Activated T-cell treated with anti-CD3 and anti-CD28 coated beads, Interleukin-2, amount 50 U/mL, for 72 hours (primary cell): Measurements from ENCODE around the gene FOXP1. TPM values are rescaled to one million over a fixed set of nuclear protein-coding genes. Genes with fewer than 3 reads are reported as not detected.
"Not testable (repeated sequence)": the region's sequence is repeated elsewhere in the genome, so short reads cannot be mapped to it uniquely, and the experiment has no call there.

Experiments
- ATAC-seq, 2 donors: fragments of 150-1000 bp; cut with Tn5 transposase; replicated peaks in 1 of 2; 2 replicates each; pipeline ENCODE4 v1.10.0; 2021; ENCODE audit warnings: moderate library complexity in 2 of 2, mild to moderate bottlenecking in 1 of 2
- DNase-seq, 2 donors: peaks; one replicate each; pipeline ENCODE4 v3.0.0; 2021 to 2022; ENCODE audit warnings: mixed read lengths in 1 of 2
- H3K27ac Mint-ChIP-seq: one replicate; pipeline ENCODE4 v1.8.0; 2022; ENCODE audit warnings: mild to moderate bottlenecking, moderate library complexity, mixed read lengths
- H3K27me3 Mint-ChIP-seq: one replicate; pipeline ENCODE4 v1.8.0; 2022; ENCODE audit warnings: low read depth, mixed read lengths
- H3K36me3 Mint-ChIP-seq, 2 donors: one replicate each; pipeline ENCODE4 v1.8.0; 2022; ENCODE audit warnings: mixed read lengths in 2 of 2, mild to moderate bottlenecking in 1 of 2; ENCODE audit not compliant: insufficient read depth in 2 of 2
- H3K4me1 Mint-ChIP-seq: one replicate; pipeline ENCODE4 v1.8.0; 2022; ENCODE audit warnings: low read depth, mixed read lengths
- H3K4me3 Mint-ChIP-seq, 2 donors: one replicate each; pipeline ENCODE4 v1.8.0; 2022; ENCODE audit warnings: mild to moderate bottlenecking in 2 of 2, mixed read lengths in 2 of 2, moderate library complexity in 2 of 2
- H3K9me3 Mint-ChIP-seq, 2 donors: one replicate each; pipeline ENCODE4 v1.8.0; 2022; ENCODE audit warnings: mixed read lengths in 2 of 2
- total RNA-seq, 2 donors: library from RNA; stranded (reverse); gene quantifications; one replicate each; pipeline ENCODE4 v1.2.3, GENCODE V29; 2022

The FOXP1 gene
- total RNA-seq, 2 donors from 2014 or later: 124 to 156 TPM

DNA sequence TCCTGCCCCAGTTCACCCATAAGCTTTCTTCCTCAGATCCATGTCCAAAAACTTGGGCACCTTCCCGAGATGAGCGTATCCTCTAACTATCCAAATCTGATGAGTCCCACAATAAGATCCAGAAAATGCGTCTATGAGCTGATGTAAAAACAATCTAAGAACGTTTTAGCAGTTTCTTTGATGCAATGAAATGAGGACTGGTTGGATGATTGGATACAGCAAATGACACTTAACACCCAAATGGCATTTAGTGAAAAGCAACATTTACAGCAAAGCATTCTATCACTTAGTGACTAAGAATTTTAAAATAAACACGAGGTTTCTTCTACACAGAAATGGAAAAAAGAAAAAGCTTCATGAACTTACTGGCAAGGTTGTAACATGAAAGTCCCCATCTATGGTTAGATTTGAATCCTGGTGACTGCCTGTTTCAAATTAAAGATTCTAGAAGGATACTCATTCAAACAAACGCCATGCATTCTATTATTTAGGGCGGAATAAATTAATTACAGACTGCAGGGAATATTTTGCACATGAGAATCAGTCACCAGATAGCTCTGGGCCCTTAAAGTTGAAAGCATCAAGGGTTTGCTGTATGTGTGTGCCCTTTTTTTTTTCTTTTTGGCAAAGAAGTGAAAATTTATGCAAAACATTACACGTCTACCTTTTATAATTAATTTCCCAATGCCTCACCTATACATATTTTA is 598.6 kb downstream of the FOXP1 start:
- peaks cover 32 to 65% of the 10 kb centered on the region in 2 donors for H3K36me3 Mint-ChIP-seq
- peak overlapping the region; percentile 93 for H3K27ac Mint-ChIP-seq
- no peaks in the 10 kb centered on the region for H3K27me3 Mint-ChIP-seq
- peak overlapping the region in 1 of 2 donors; percentile 27 for H3K4me3 Mint-ChIP-seq
- DNase-seq: no peak
- peaks cover 68% of the 10 kb centered on the region for H3K4me1 Mint-ChIP-seq
- no peaks in the 10 kb centered on the region for H3K9me3 Mint-ChIP-seq
- peak in 1 of 2 donors; percentile 9 for ATAC-seq

GRCh38 chr3:70982700-70983140 is 600.8 kb downstream of the FOXP1 start:
- DNase-seq (peak; percentile 64 to 74), ATAC-seq (peak; percentile 86 to 87)
- Mint-ChIP-seq H3K27ac (peak overlapping the region; percentile 100), H3K27me3 (no peaks in the 10 kb centered on the region), H3K36me3 (peaks cover 36 to 73% of the 10 kb centered on the region in 2 donors), H3K9me3 (no peaks in the 10 kb centered on the region), H3K4me3 (peak overlapping the region; percentile 43 to 63), H3K4me1 (peaks cover 69% of the 10 kb centered on the region)

DNA sequence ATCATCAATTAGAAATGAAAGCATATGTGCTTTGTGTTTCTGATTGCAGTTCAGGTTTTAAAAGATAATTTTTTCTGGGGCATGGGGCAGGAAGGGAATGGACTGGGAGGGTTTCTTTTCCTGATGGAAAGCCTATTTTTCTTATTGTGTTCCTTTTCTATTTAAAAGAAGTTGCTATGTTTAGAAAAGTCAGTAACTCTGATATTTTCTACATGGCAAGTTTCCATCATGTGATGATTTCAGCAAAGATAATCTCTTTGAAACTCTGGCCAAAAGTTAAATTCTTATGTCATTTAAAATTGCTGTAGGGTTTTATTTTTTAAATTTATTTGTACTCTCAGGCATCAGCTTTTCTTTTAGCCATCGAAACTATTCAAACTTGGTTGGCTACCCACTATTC is 601.2 kb downstream of the FOXP1 start:
- DNase-seq (no peak), ATAC-seq (no peak)
- H3K27me3 Mint-ChIP-seq: no peaks in the 10 kb centered on the region
- H3K4me3 Mint-ChIP-seq: peak overlapping the region in 1 of 2 donors; percentile 63
- peaks cover 34 to 72% of the 10 kb centered on the region in 2 donors for H3K36me3 Mint-ChIP-seq
- H3K9me3 Mint-ChIP-seq: no peaks in the 10 kb centered on the region
- H3K27ac Mint-ChIP-seq: peak overlapping the region; percentile 100
- H3K4me1 Mint-ChIP-seq: peaks cover 69% of the 10 kb centered on the region

DNA sequence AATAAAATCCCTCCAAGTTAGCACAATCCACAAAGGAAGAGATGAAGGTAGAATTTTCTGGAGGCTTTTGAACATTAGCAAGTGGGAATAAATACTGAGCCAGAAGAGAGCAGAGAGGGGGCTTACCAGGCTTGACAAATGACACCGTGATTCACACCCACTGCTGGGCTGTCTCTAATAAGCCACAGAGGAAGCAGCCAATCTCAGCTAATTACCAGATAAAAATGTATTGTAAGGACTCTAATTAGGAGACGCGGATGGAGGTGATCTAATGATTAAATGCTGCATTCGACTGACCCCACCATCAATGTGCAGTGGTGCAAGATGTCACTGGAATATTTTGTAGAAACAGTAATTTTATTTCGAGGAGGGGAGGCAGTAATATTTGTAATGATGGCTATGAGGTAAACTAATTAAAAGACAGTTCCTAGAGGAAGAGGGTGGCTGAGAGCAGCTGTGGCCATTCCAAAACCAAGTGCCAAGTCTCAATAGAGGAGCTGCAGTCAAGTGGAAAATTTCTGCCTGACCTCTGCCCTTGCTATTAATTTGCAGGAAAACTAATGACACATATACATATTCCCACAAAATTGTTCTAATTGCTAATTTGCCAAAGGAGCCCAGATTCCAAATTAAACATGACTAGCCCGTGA is 602.2 kb downstream of the FOXP1 start:
- Mint-ChIP-seq H3K9me3 (no peaks in the 10 kb centered on the region), H3K27ac (peak overlapping the region; percentile 100), H3K27me3 (no peaks in the 10 kb centered on the region), H3K36me3 (peaks cover 37 to 71% of the 10 kb centered on the region in 2 donors), H3K4me1 (peaks cover 67% of the 10 kb centered on the region), H3K4me3 (peak overlapping the region; percentile 12 to 83)
- ATAC-seq (no peak), DNase-seq (no peak)

- peaks cover 61% of the 10 kb centered on the region for H3K4me1 Mint-ChIP-seq
- H3K36me3 Mint-ChIP-seq: peaks cover 36 to 68% of the 10 kb centered on the region in 2 donors
- H3K27me3 Mint-ChIP-seq: no peaks in the 10 kb centered on the region
- peak in 1 of 2 donors; percentile 25 for DNase-seq
- H3K4me3 Mint-ChIP-seq: peak overlapping the region; percentile 12 to 83
- peak overlapping the region; percentile 100 for H3K27ac Mint-ChIP-seq
- no peaks in the 10 kb centered on the region for H3K9me3 Mint-ChIP-seq
- ATAC-seq: peak; percentile 43 to 63
Measured at GRCh38 chr3:70980646-70981170, 602.8 kb downstream of the FOXP1 start.

DNA sequence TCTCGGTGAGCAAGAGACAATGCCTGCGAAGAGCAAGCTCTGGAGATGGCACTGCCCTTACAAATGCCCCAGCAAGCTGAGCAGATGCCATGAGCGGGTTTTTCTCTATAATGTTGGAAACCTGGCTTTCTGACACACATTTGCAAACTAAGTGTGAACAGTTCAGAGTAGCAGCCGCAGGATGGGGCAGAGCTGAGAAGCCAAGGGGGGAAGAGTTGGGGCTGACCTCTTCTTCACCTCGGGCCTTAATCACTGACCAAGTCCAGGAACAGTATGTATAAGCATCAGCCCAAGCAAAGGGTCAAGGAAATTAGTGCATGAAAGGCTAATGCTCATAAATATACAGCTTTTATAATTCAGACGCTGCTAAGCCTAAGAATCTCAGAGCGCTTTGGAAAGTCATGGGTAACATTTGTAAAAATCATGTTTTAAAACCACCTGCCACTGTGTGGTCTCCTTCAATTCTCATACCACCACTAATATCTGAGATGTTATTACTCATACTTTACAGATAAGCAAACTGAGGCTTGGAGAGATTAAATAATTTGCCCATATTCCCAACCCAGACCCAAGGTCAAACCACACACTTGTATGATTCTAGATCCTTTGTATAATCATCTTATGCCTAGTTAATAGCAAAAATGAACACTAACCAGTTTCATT is 603.4 kb downstream of the FOXP1 start:
- Mint-ChIP-seq H3K36me3 (peaks cover 35 to 71% of the 10 kb centered on the region in 2 donors), H3K4me1 (peaks cover 64% of the 10 kb centered on the region), H3K4me3 (peak overlapping the region in 1 of 2 donors; percentile 83), H3K27me3 (no peaks in the 10 kb centered on the region), H3K9me3 (no peaks in the 10 kb centered on the region), H3K27ac (peak overlapping the region; percentile 100)
- ATAC-seq: no peak
- DNase-seq: no peak

- no peaks in the 10 kb centered on the region for H3K27me3 Mint-ChIP-seq
- ATAC-seq: no peak
- H3K9me3 Mint-ChIP-seq: no peaks in the 10 kb centered on the region
- DNase-seq: no peak
- peaks cover 30 to 73% of the 10 kb centered on the region in 2 donors for H3K36me3 Mint-ChIP-seq
- no peak overlapping the region for H3K4me3 Mint-ChIP-seq
- peaks cover 61% of the 10 kb centered on the region for H3K4me1 Mint-ChIP-seq
- H3K27ac Mint-ChIP-seq: peak overlapping the region; percentile 42
Measured at GRCh38 chr3:70977712-70978111, 605.8 kb downstream of the FOXP1 start.

- H3K9me3 Mint-ChIP-seq, H3K4me3 Mint-ChIP-seq, DNase-seq, H3K27ac Mint-ChIP-seq, H3K27me3 Mint-ChIP-seq, ATAC-seq: not testable (repeated sequence)
- Mint-ChIP-seq H3K36me3 (peaks cover 33 to 62% of the 10 kb centered on the region in 2 donors), H3K4me1 (peaks cover 57% of the 10 kb centered on the region)
Measured at GRCh38 chr3:70975981-70976380, 607.5 kb downstream of the FOXP1 start.

GRCh38 chr3:70974747-70975146 is 608.8 kb downstream of the FOXP1 start:
- Mint-ChIP-seq H3K27ac (peak overlapping the region; percentile 95), H3K4me1 (peaks cover 49% of the 10 kb centered on the region), H3K27me3 (no peaks in the 10 kb centered on the region), H3K9me3 (no peaks in the 10 kb centered on the region), H3K4me3 (peak overlapping the region in 1 of 2 donors; percentile 58), H3K36me3 (peaks cover 26 to 55% of the 10 kb centered on the region in 2 donors)
- DNase-seq: no peak
- ATAC-seq: peak in 1 of 2 donors; percentile 64

GRCh38 chr3:70973558-70973957 is 610.0 kb downstream of the FOXP1 start:
- Mint-ChIP-seq H3K27me3 (no peaks in the 10 kb centered on the region), H3K4me3 (peak overlapping the region in 1 of 2 donors; percentile 58), H3K27ac (peak overlapping the region; percentile 95), H3K36me3 (peaks cover 32 to 57% of the 10 kb centered on the region in 2 donors), H3K9me3 (no peaks in the 10 kb centered on the region), H3K4me1 (peaks cover 48% of the 10 kb centered on the region)
- DNase-seq (no peak), ATAC-seq (peak; percentile 79 to 89)

- Mint-ChIP-seq H3K27ac (peak overlapping the region; percentile 92), H3K4me3 (no peak overlapping the region), H3K9me3 (no peaks in the 10 kb centered on the region), H3K36me3 (peaks cover 28 to 54% of the 10 kb centered on the region in 2 donors), H3K27me3 (no peaks in the 10 kb centered on the region), H3K4me1 (peaks cover 48% of the 10 kb centered on the region)
- DNase-seq (no peak), ATAC-seq (no peak)
Measured at GRCh38 chr3:70972855-70973254, 610.7 kb downstream of the FOXP1 start.

DNA sequence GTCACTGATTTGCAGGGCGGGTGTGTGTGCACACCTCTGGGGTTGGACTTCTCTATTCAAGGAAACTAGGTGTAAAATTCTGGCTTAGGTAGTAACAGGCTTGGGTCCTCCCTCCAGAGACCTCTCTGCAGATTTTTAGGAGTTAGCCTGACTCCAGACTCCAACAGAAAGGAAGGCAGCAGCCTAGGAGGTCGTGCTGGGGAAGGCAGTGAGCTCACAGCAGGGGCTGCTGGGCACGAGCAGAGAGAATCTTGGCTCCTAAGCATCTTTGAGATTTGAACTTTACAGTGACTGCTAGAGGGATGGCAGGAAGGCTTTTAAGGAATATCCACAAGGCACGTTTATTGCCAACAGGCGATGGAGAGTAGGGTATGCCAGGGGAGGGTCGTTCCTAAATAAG is 612.6 kb downstream of the FOXP1 start:
- no peaks in the 10 kb centered on the region for H3K27me3 Mint-ChIP-seq
- ATAC-seq (no peak), DNase-seq (no peak)
- H3K27ac Mint-ChIP-seq: peak overlapping the region; percentile 60
- peaks cover 48% of the 10 kb centered on the region for H3K4me1 Mint-ChIP-seq
- no peak overlapping the region for H3K4me3 Mint-ChIP-seq
- H3K36me3 Mint-ChIP-seq: peaks cover 19 to 45% of the 10 kb centered on the region in 2 donors
- H3K9me3 Mint-ChIP-seq: no peaks in the 10 kb centered on the region

GRCh38 chr3:70970171-70970570 is 613.4 kb downstream of the FOXP1 start:
- H3K27ac Mint-ChIP-seq: peak overlapping the region; percentile 88
- no peaks in the 10 kb centered on the region for H3K9me3 Mint-ChIP-seq
- no peak for DNase-seq
- no peaks in the 10 kb centered on the region for H3K27me3 Mint-ChIP-seq
- peaks cover 22 to 41% of the 10 kb centered on the region in 2 donors for H3K36me3 Mint-ChIP-seq
- no peak for ATAC-seq
- H3K4me3 Mint-ChIP-seq: no peak overlapping the region
- peaks cover 44% of the 10 kb centered on the region for H3K4me1 Mint-ChIP-seq
